HG02763 (cell line): ENCODE measurements around the gene CAMK2B.

Source experiments
- ATAC-seq: cut with Tn5 transposase; IDR thresholded peaks from one replicate; pipeline ENCODE4 v1.9.1; 2021; ENCODE audit warnings: mild to moderate bottlenecking, moderate library complexity; ENCODE audit not compliant: unreplicated experiment

CAMK2B gene

GRCh38 chr7:44275957-44276570, 49.3 kb downstream of the CAMK2B start:
- no peak for ATAC-seq

- ATAC-seq, result no peak
These were observed 50.2 kb downstream of the CAMK2B start for GRCh38 chr7:44275146-44275545.

GRCh38 chr7:44274623-44274975, 50.8 kb downstream of the CAMK2B start:
- ATAC-seq, result no peak

DNA sequence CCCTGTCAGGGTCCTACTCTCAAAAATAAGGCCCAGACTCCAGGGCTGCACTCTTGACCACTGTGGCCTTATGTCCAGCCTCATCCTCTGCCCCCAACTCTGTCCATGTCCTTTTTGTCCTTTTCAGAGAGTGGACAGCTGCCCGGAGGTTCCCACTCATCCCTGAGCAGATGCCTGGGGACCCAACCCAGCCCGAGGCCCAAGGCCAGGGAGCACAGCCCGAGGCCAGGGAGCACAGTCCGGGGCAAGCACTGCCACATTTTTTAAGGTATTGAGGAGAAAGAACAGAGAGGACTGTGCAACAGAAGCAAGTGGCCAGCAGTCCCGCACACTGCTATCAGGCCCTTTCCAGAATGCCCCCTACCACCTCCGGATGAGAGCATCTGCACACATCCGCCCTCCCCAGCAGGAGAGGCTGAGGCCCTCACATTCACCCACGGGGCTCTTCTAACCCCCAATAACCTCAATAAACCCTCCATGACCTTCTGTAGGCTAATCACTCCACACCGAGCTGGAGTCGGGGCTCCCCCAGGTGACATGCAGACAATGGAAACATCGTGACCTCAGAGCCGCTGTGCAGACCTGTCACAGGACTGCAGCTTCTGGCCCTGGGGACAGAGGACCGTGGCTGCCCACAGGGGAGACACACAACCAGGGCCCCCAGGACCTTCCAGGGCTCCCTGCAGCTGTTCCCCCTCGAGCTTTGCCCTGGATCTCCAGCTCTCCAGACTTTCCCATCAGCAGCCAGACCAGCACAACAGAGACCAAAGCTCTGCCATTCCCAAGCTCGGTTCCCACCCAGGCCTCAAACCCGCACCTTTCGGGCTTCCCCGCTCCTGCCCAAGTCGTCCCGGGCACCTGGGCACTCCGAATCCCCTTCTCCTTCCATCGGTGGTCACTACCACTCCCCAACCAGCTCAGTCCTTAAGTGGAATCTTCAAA, 51.4 kb downstream of the CAMK2B start:
- ATAC-seq, result no peak

DNA sequence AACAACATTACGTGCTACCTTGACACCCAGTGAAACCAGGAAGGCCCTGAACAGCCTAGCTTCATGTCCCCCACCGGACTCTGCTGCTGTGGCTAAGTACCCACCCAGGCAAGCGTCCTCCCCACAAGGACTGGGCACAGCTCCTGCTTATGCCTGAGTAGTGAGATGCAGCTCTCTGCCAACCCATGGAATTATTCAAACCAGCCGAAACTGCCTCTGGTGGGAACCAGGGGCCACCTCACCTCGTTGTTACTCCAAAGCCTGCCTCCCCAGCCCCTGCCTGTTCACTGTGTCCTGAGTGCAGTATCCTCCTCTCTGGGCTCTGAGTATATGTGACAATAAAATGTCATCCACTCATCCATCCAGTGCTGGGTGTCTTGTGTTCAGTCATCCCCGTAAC, 52.4 kb downstream of the CAMK2B start:
- no peak for ATAC-seq

DNA sequence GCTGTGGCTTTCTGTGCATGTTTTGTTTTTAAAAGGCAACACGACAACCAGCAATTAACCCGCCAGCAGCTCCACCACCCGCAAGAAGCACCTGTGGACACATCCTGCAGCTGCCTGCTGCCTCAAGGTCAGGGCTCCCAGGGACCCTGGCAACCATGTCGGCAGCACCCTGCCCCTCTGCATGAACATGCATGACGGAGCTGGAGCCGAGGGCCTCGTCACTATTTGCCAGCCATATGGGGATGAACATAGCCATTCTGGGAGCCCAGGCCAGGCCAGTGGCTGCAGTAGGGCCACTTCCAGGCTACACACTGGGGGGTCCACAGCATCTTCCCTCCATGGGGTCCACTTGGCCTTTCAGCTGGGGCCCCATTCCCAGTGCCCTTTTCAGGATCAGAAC, 52.9 kb downstream of the CAMK2B start:
- no peak for ATAC-seq

- no peak for ATAC-seq
These were observed 55.4 kb downstream of the CAMK2B start for GRCh38 chr7:44269943-44270493.

DNA sequence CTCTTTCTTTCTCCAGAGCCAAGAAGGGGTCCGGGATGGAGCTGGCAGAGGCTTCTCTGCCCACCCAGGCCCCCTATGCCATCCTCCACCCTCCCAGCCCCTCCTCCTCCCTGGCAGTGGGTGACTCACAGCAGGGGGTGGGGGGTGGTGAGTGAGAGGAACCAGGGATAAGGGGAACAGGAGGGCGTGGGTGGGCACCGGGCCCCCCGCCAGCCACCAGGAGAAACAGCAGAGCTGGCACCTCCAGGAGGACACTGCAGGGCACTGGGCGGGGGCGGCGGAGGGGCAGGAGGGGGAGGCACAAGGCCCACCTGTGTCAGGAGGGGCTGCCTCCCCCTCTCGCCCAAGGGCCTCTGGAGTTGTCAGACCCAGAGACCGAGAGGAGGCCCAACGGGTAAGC, 56.0 kb downstream of the CAMK2B start:
- no peak for ATAC-seq

- ATAC-seq, result no peak
These were observed 56.7 kb downstream of the CAMK2B start for GRCh38 chr7:44268671-44269070.

DNA sequence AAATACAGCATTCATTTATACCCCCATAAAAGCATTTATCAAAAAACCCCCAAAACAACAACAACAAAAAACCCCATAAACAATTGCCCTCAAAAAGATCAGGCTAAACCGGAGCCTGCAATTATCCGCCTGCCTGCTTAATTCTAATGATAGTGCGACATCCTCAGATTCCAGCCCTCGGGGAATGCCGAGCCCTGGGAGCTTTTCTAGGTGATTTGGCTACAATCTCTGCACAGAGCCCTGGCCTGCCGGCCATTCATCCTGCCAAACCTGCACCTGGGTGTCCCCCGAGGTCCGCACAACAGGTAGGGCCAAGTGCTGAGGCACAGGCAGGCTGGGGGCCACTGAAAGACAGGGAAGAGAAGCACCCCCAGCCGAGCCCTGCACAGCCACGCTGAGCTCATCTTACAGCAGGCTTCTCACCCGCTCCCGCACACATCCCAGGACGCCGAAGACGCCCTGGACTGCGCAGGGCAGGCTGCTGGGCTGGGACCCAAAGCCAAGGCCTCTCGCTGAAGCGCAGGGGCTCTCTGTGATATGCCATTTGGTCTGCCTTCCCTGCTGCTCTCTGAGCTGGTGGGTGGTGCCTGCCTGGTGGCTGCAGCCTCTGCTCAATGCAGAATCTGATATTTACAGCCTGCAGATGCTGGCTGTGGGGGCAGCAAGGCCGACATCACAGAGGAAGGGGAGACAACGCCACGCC, 57.5 kb downstream of the CAMK2B start:
- no peak for ATAC-seq

GRCh38 chr7:44267178-44267577, 58.2 kb downstream of the CAMK2B start:
- no peak for ATAC-seq

DNA sequence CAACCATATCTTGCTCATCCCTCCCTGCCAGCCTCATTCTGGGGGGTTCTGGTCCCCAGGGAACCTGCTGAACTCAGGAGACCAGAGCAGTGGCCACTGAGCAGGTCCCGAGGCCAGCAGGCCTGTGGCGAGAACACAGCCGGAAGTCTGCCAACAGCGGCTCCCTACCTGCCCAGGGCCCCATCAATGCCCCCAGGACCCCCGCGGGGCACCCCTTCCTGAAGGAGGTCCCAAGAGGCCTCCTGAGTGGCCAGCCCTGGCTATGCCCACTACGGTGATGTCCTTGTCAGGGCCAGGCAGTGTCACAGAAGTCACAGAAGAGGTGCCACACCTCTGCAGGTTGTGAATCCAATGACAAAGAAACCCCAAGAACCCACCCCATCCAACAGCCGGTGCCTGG, 58.9 kb downstream of the CAMK2B start:
- ATAC-seq, result no peak

- no peak for ATAC-seq
These were observed 59.7 kb downstream of the CAMK2B start for GRCh38 chr7:44265728-44266127.

- ATAC-seq, result no peak
These were observed 61.0 kb downstream of the CAMK2B start for GRCh38 chr7:44264221-44264931.

- no peak for ATAC-seq
These were observed 61.9 kb downstream of the CAMK2B start for GRCh38 chr7:44263326-44264082.

DNA sequence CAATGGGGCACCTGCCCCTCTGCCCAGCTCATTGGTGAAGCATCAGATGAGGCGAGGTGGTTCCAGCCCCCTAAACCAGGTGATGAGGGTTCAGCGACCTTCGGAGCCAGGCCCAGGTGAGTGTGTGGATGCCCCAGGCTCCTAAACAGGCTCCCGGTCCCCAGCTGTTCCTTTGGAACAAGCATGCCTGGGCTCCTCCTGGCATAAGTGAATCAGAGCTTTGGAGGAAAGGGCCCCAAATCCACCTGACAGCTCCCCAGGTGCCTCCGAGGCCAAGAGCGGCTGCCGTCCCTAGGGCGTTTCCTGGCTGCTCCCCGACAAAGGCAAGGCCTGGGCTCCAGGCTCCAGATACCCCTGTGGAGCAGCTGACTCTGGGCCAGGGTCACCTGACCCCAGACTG, 63.4 kb downstream of the CAMK2B start:
- no peak for ATAC-seq

DNA sequence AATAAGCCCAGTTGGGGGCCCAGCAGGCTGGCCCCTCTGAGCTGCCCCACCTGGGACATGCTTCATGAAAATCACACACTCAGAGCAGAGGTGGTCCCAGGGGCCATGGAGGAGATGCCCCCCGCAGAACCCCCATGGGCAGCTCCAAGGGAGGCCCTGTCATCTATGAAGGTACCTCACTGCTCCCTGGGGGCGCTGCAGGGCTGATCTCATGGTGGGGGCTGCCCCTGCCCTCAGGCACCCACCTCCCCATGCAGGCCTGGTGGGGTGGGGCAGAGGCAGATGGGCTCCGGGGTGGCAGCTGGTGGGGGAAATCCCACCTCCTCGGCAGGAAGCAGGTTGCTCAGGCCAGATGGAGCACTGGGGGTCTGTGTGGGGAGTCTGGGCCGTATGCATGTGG, 64.2 kb downstream of the CAMK2B start:
- no peak for ATAC-seq

DNA sequence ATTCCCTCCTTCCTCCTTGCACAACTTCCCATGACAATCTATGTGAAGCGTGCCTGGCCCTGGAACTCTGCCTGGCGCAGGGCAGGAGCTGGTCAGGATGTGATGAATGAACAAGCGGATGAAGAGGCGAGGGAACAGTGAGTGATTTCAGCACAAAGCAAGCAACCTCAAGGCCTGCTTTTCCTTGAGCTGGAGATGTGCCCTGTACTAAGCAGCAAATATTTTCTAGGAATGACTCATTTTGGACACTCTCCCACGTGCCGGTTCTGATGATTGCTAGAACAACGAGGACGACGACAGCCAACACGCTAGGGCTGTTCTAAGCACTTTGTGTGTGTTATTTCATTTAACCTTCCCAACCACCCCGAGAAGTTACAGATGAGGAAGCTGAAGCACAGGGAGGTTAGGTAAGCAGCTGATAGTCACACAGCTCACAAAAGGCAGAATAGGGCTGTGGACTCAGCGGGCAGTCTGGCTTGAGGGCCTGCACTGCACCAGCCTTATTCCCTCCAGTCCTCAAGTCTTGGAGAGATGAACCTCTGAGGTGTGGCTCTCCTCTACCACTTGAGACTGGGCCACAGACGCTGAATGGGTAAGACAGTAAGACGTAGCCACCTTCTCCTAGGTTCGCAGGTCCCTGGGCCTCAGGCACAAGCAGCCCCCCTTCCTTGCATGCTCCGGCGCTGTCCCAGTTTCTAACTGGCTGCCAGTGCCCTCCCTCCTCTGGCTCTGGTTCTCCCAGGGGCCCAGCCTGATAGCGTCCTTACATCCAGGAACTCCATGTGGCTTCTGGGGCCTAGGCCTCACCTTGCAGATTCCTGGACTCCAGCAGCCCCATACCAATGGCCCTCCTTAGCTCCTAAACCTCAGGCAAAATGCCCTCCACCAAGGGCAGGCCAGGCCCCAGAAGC, 65.6 kb downstream of the CAMK2B start:
- no peak for ATAC-seq

GRCh38 chr7:44258865-44259546, 66.4 kb downstream of the CAMK2B start:
- no peak for ATAC-seq
